ENCODE results near the gene RBM10. TPM values are rescaled to one million over a fixed set of nuclear protein-coding genes. Genes with fewer than 3 reads are reported as not detected.
A peak's percentile ranks its signal among the peaks of the same experiment; 100 is the strongest.

The RBM10 gene
- total RNA-seq, 4 donors from 2014 or later = 25.2 to 33.1 (median 29.2) TPM

GRCh38 chrX:47169726-47170515 is 24.9 kb downstream of the RBM10 start:
- no peak overlapping the region for H3K4me3 ChIP-seq
- TF ChIP-seq POLR2A (IDR thresholded peaks at IDR 0.05) = no peak
- no peak for TF ChIP-seq POLR2AphosphoS5 (IDR thresholded peaks at IDR 0.05)
- TF ChIP-seq EP300 (IDR thresholded peaks at IDR 0.05) = no peak
- no peak for TF ChIP-seq CTCF (IDR thresholded peaks at IDR 0.05)
- no CpG with 5 or more reads among the region's 13 CpGs for WGBS, 2 donors (ENCODE audit: low coverage in 1 of 2)
- no peaks in the 10 kb centered on the region for H3K27me3 ChIP-seq
- peak; percentile 40 for ATAC-seq
- peaks cover 0 to 58% of the 10 kb centered on the region in 2 donors for H3K36me3 ChIP-seq
- H3K4me1 ChIP-seq = peaks cover 0 to 14% (median 0%) of the 10 kb centered on the region in 3 donors
- no peak overlapping the region for H3K27ac ChIP-seq
- H3K9me3 ChIP-seq = no peaks in the 10 kb centered on the region

GRCh38 chrX:47170861-47171692 is 26.1 kb downstream of the RBM10 start:
- H3K27me3 ChIP-seq = no peaks in the 10 kb centered on the region
- peaks cover 0 to 14% (median 0%) of the 10 kb centered on the region in 3 donors for H3K4me1 ChIP-seq
- no peak overlapping the region for H3K27ac ChIP-seq
- no peaks in the 10 kb centered on the region for H3K9me3 ChIP-seq
- no peak for TF ChIP-seq POLR2AphosphoS5 (IDR thresholded peaks at IDR 0.05)
- no peak for TF ChIP-seq POLR2A (IDR thresholded peaks at IDR 0.05)
- H3K36me3 ChIP-seq = peaks cover 0 to 70% of the 10 kb centered on the region in 2 donors
- no peak overlapping the region for H3K4me3 ChIP-seq
- WGBS, 2 donors (ENCODE audit: low coverage in 1 of 2) = no CpG with 5 or more reads among the region's 34 CpGs
- ATAC-seq = no peak

GRCh38 chrX:47171996-47172395 is 27.0 kb downstream of the RBM10 start:
- Histone ChIP-seq H3K36me3 (peaks cover 0 to 79% of the 10 kb centered on the region in 2 donors), H3K27me3 (no peaks in the 10 kb centered on the region), H3K9me3 (no peaks in the 10 kb centered on the region), H3K4me1 (peaks cover 0 to 14% (median 0%) of the 10 kb centered on the region in 3 donors), H3K4me3 (no peak overlapping the region), H3K27ac (no peak overlapping the region)
- WGBS, 2 donors (ENCODE audit: low coverage in 1 of 2) = no CpG with 5 or more reads among the region's 2 CpGs
- ATAC-seq = no peak
- TF ChIP-seq POLR2A (IDR thresholded peaks at IDR 0.05) (no peak), EP300 (IDR thresholded peaks at IDR 0.05) (no peak), CTCF (IDR thresholded peaks at IDR 0.05) (no peak)

GRCh38 chrX:47172549-47172948 is 27.5 kb downstream of the RBM10 start:
- H3K27me3 ChIP-seq = no peaks in the 10 kb centered on the region
- no peak for ATAC-seq
- no peak for TF ChIP-seq POLR2A (IDR thresholded peaks at IDR 0.05)
- no peak for TF ChIP-seq CTCF (IDR thresholded peaks at IDR 0.05)
- no peak for TF ChIP-seq EP300 (IDR thresholded peaks at IDR 0.05)

GRCh38 chrX:47172971-47173792 is 28.2 kb downstream of the RBM10 start:
- Histone ChIP-seq H3K4me1 (peaks cover 0 to 14% (median 0%) of the 10 kb centered on the region in 3 donors), H3K27ac (no peak overlapping the region), H3K4me3 (no peak overlapping the region), H3K27me3 (no peaks in the 10 kb centered on the region), H3K9me3 (no peaks in the 10 kb centered on the region), H3K36me3 (peaks cover 0 to 91% of the 10 kb centered on the region in 2 donors)
- WGBS, 2 donors (ENCODE audit: low coverage in 1 of 2) = 40 to 67% methylated on average over 1 to 2 of the region's 18 CpGs
- no peak for ATAC-seq
- TF ChIP-seq POLR2AphosphoS5 (IDR thresholded peaks at IDR 0.05) (no peak), POLR2A (IDR thresholded peaks at IDR 0.05) (no peak), EP300 (IDR thresholded peaks at IDR 0.05) (no peak), CTCF (IDR thresholded peaks at IDR 0.05) (no peak)

More at GRCh38 chrX:47172549-47172948, 27.5 kb downstream of the RBM10 start:
- Histone ChIP-seq H3K4me1 (peaks cover 0 to 14% (median 0%) of the 10 kb centered on the region in 3 donors), H3K27ac (no peak overlapping the region), H3K36me3 (peaks cover 0 to 84% of the 10 kb centered on the region in 2 donors), H3K9me3 (no peaks in the 10 kb centered on the region), H3K4me3 (no peak overlapping the region)
- WGBS, 2 donors (ENCODE audit: low coverage in 1 of 2) = 88% methylated on average over 4 of the region's 7 CpGs; no CpG with 5 or more reads in 1 of the 2 donors

All from gastroesophageal sphincter (tissue), 4 donors.